GM19372 (cell line): ENCODE measurements around the gene MCM9.
"Not testable (repeated sequence)": the region's sequence is repeated elsewhere in the genome, so short reads cannot be mapped to it uniquely, and the experiment has no call there.

Experiments
- ATAC-seq: cut with Tn5 transposase; IDR thresholded peaks from one replicate; pipeline ENCODE4 v1.9.1; 2021; ENCODE audit warnings: mild to moderate bottlenecking, low read depth, moderate library complexity; ENCODE audit not compliant: unreplicated experiment

Gene MCM9

DNA sequence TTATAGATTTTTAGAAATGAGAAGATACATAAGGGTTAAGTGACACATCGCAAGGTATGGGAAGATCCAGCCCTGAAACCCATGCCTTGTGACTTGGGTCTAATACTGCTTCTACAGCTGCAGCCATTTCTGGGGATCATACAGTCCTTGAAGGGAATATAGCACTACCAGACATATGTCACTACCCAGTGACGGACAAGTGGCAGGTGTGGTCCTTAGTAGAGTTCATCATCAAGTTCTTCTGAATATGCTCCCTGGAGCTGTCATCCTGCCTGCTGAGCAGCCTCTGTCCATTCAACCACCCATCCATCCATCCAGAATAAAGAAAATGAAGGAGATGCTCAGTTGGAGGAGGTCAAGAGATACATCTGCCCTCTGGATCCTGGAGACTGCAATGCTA is 159.6 kb downstream of the MCM9 start:
- ATAC-seq: no peak

DNA sequence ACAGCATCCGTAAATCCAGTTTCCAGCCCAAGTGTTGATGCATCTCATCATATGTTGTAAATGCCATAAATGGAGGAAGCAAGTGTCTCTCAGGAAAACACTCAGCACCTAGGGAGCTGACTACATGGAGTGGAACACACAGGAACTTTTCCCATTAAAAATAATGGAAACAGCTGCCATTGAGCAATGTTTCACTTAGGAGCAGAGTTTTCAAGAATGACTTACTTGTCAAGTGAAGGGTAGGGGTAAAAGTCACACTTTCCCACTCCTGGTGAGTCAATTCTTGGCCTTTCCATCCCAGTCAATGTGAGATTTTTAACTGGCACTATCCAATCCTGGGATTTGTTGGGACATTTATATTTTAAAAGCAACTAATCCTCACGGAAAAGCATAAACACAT is 160.4 kb downstream of the MCM9 start:
- ATAC-seq: no peak

- ATAC-seq: no peak
Measured at GRCh38 chr6:118772886-118773285, 162.1 kb downstream of the MCM9 start.

DNA sequence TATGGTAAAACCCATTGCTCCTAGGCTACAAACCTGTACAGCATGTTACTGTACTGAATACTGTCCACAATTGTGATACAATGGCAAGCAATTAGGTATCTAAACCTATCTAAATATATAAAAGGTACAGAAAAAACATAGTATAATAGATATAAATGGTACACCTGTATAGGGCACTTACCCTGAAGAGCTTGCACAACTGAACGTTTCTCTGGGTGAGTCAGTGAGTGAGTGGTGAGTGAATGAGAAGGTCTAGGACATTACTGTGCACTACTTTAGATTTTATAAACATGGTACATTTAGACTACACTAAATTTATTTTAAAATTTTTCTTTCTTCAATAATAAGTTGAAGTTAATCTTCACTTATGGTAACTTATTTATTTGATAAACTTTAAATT is 163.7 kb downstream of the MCM9 start:
- ATAC-seq: no peak

DNA sequence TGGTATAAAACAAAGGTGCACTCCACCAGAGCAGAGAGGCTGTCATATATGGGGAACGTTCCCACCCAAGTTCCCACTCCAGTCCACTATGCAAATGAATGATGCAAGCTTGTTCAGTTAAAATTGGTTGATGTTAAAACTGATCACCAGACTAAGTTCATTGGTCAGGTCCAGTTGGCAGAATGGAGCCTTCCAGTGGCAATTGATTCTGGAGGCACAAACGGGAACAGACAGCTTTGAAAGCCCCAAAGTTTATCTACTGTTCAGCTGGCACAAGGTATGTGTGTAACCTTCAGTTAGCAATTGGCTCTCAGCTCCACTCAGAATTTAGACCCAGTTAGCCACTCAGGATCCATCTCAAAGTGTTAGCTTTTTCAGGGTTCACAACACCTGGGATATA is 164.1 kb downstream of the MCM9 start:
- ATAC-seq: no peak

GRCh38 chr6:118770112-118770788 is 164.7 kb downstream of the MCM9 start:
- ATAC-seq: no peak

GRCh38 chr6:118768904-118769325 is 166.0 kb downstream of the MCM9 start:
- no peak for ATAC-seq

DNA sequence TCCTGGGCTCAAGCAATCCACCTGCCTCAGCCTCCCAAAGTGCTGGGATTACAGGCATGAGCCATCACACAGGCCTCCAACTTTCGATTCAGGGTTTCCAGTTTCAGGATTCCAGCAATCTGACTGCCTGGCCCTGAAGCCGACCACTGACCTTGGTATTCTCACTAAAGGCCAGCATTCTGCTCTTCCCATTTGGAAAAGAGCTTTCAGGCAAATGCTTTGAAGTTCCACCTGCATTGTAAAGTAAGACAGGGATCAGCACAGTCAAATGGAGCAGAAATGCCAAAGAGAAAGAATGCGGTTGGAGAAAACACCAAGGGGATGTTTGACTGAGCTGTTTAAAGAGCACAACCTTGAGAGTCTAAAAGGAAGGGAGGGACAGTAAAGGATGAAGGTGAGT is 166.5 kb downstream of the MCM9 start:
- no peak for ATAC-seq

DNA sequence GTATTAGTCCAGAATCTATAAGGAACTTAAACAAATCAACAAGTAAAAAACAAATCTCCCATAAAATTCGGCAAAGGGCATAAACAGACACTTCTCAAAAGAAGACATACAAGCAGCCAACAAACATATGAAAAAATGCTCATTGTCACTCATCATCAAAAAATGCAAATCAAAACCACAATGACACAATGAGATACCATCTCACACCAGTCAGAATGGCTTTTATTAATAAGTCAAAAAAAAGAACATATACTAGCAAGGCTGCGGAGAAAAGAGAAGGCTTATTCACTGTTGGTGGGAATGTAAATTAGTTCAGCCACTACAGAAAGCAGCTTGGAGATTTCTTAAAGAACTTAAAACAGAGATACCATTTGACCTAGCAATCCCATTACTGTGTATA is 169.6 kb downstream of the MCM9 start:
- ATAC-seq: not testable (repeated sequence)

- ATAC-seq: no peak
Measured at GRCh38 chr6:118764766-118765165, 170.2 kb downstream of the MCM9 start.
